ENCODE data around the gene GPR17.

The GPR17 gene

GRCh38 chr2:127614731-127615130 lies 31.2 kb upstream of the GPR17 start:
- DNase-seq (ENCODE audit: low spot score): no peak

GRCh38 chr2:127615511-127616166 lies 30.3 kb upstream of the GPR17 start:
- DNase-seq (ENCODE audit: low spot score): no peak

- no peak for DNase-seq (ENCODE audit: low spot score)
Observed at GRCh38 chr2:127618551-127619202, 27.3 kb upstream of the GPR17 start.

GRCh38 chr2:127619203-127619590 lies 26.8 kb upstream of the GPR17 start:
- no peak for DNase-seq (ENCODE audit: low spot score)

- DNase-seq (ENCODE audit: low spot score): no peak
Observed at GRCh38 chr2:127619877-127620705, 25.9 kb upstream of the GPR17 start.

GRCh38 chr2:127620866-127621265 lies 25.1 kb upstream of the GPR17 start:
- no peak for DNase-seq (ENCODE audit: low spot score)

GRCh38 chr2:127621981-127622431 lies 23.9 kb upstream of the GPR17 start:
- DNase-seq (ENCODE audit: low spot score): no peak

GRCh38 chr2:127622561-127623387 lies 23.2 kb upstream of the GPR17 start:
- DNase-seq (ENCODE audit: low spot score): no peak

GRCh38 chr2:127623388-127624319 lies 22.3 kb upstream of the GPR17 start:
- DNase-seq (ENCODE audit: low spot score): no peak

- DNase-seq (ENCODE audit: low spot score): no peak
Observed at GRCh38 chr2:127624320-127624755, 21.6 kb upstream of the GPR17 start.

GRCh38 chr2:127624756-127625571 lies 21.0 kb upstream of the GPR17 start:
- no peak for DNase-seq (ENCODE audit: low spot score)

- no peak for DNase-seq (ENCODE audit: low spot score)
Observed at GRCh38 chr2:127625572-127625951, 20.4 kb upstream of the GPR17 start.

GRCh38 chr2:127626175-127626574 lies 19.8 kb upstream of the GPR17 start:
- no peak for DNase-seq (ENCODE audit: low spot score)

GRCh38 chr2:127626917-127627739 lies 18.8 kb upstream of the GPR17 start:
- no peak for DNase-seq (ENCODE audit: low spot score)

GRCh38 chr2:127627740-127628571 lies 18.0 kb upstream of the GPR17 start:
- no peak for DNase-seq (ENCODE audit: low spot score)

GRCh38 chr2:127628767-127629614 lies 17.0 kb upstream of the GPR17 start:
- no peak for DNase-seq (ENCODE audit: low spot score)

GRCh38 chr2:127629637-127630036 lies 16.3 kb upstream of the GPR17 start:
- no peak for DNase-seq (ENCODE audit: low spot score)
